K562 (cell line): ENCODE measurements around the gene RASL10B.

Source experiments
- CCNT2 ChIP-seq: IDR thresholded peaks from 2 replicates; pipeline ENCODE4 v1.6.1; 2011; ENCODE audit warnings: borderline replicate concordance, low read depth, mild to moderate bottlenecking, moderate library complexity, mixed read lengths, low read length; ENCODE audit not compliant: insufficient read length; ENCODE audit errors: extremely low read depth
- CTCF ChIP-seq, 3 experiments: IDR thresholded peaks in 2 of 3; conservative IDR thresholded peaks in 1 of 3; 2 replicates each; pipeline ENCODE4 v1.5.1; 2011 to 2012; ENCODE audit warnings: low read length in 3 of 3, mild to moderate bottlenecking in 3 of 3, control low read depth in 2 of 3, improper control_type of control experiment in 1 of 3, inconsistent platforms in 1 of 3, low read depth in 1 of 3, mixed read lengths in 1 of 3, moderate library complexity in 1 of 3; ENCODE audit not compliant: insufficient read depth in 2 of 3
- DMBX1 ChIP-seq: fragments of 250-450 bp; sonication (Bioruptor Pico); IDR thresholded peaks from 2 replicates; pipeline ENCODE4 v1.8.0; 2022; ENCODE audit warnings: inconsistent platforms, mild to moderate bottlenecking, moderate library complexity, borderline replicate concordance
- ETS1 ChIP-seq: conservative IDR thresholded peaks from 2 replicates; pipeline ENCODE4 v1.6.1; 2011; ENCODE audit warnings: low read depth, mild to moderate bottlenecking, low read length; ENCODE audit not compliant: control insufficient read depth
- HINFP ChIP-seq: fragments of 450-650 bp; conservative IDR thresholded peaks from 2 replicates; pipeline ENCODE4 v1.6.1; 2016; ENCODE audit warnings: missing genetic modification characterization, low read depth, mild to moderate bottlenecking, control low read depth, missing compliant biosample characterization
- POLR2AphosphoS5 ChIP-seq: IDR thresholded peaks from 2 replicates; pipeline ENCODE4 v1.6.1; 2011; ENCODE audit warnings: mild to moderate bottlenecking, low read depth, low read length, moderate library complexity; ENCODE audit not compliant: control insufficient read depth, insufficient read depth
- SMC3 ChIP-seq: conservative IDR thresholded peaks from 2 replicates; pipeline ENCODE4 v1.6.1; 2011; ENCODE audit warnings: low read depth, low read length, improper control_type of control experiment; ENCODE audit not compliant: insufficient read depth
- TSC22D4 ChIP-seq: fragments of 450-650 bp; IDR thresholded peaks from 2 replicates; pipeline ENCODE4 v1.6.1; 2016; ENCODE audit warnings: missing genetic modification characterization, missing biosample characterization, control low read depth

GRCh38 chr17:35760587-35760986 lies 29.1 kb downstream of the RASL10B start, which contains the start of gene C17orf50:
- TF ChIP-seq TSC22D4 (tag), result no peak
- TF ChIP-seq HINFP (tag), result no peak
- no peak for TF ChIP-seq SMC3
- TF ChIP-seq POLR2AphosphoS5, result no peak
- TF ChIP-seq DMBX1 (CRISPR knock-in tag), result no peak
- TF ChIP-seq CTCF (IDR thresholded peaks at IDR 0.05 in 2 of 3, conservative IDR thresholded peaks at IDR 0.05 in 1 of 3; ENCODE audit: insufficient read depth in 2 of 3, low read depth in 1 of 3, low read length in 3 of 3), result no peak
- TF ChIP-seq CCNT2, result no peak
- TF ChIP-seq ETS1, result no peak
